Stimulated activated effector memory CD8-positive, alpha-beta T cell treated with anti-CD3 and anti-CD28 coated beads, Interleukin-12 subunit alpha, Interleukin-12 subunit beta, amount 100 ng/mL, for 72 hours (primary cell): ENCODE results near the gene TINAG.

Experiments used
- ATAC-seq: fragments of 150-1000 bp; cut with Tn5 transposase; 2 replicates; pipeline ENCODE4 v1.10.0; 2021
- DNase-seq, 2 donors: peaks; one replicate each; pipeline ENCODE4 v3.0.0; 2021 to 2022; ENCODE audit warnings: low spot score in 2 of 2
- H3K27ac Mint-ChIP-seq: one replicate; pipeline ENCODE4 v1.8.0; 2022; ENCODE audit warnings: mild to moderate bottlenecking, mixed read lengths
- H3K36me3 Mint-ChIP-seq: one replicate; pipeline ENCODE4 v1.8.0; 2022; ENCODE audit warnings: mild to moderate bottlenecking, mixed read lengths
- H3K4me1 Mint-ChIP-seq: one replicate; pipeline ENCODE4 v1.8.0; 2022; ENCODE audit warnings: mixed read lengths
- H3K4me3 Mint-ChIP-seq: one replicate; pipeline ENCODE4 v1.8.0; 2022; ENCODE audit warnings: mild to moderate bottlenecking, mixed read lengths
- H3K9me3 Mint-ChIP-seq: one replicate; pipeline ENCODE4 v1.8.0; 2022; ENCODE audit warnings: mixed read lengths

TINAG gene

GRCh38 chr6:54308289-54308985 lies at the start of gene TINAG:
TSS of gene TINAG (plus strand) at chr6:54308441. CDS start at chr6:54308551, 110 bp downstream.
- DNase-seq = no peak
- Mint-ChIP-seq H3K27ac (no peak within 1 kb of the TSS), H3K4me3 (no peak within 1 kb of the TSS), H3K36me3 (no peaks in the 10 kb centered on the region), H3K4me1 (no peaks in the 10 kb centered on the region), H3K9me3 (peaks cover 14% of the 10 kb centered on the region)
- ATAC-seq = no peak

GRCh38 chr6:54260025-54260424 lies 48.2 kb upstream of the TINAG start:
- Mint-ChIP-seq H3K9me3 (peaks cover 4% of the 10 kb centered on the region), H3K4me1 (no peaks in the 10 kb centered on the region), H3K4me3 (no peak overlapping the region), H3K27ac (no peak overlapping the region), H3K36me3 (no peaks in the 10 kb centered on the region)
- DNase-seq (no peak), ATAC-seq (no peak)

- H3K27ac Mint-ChIP-seq = no peak overlapping the region
- H3K4me1 Mint-ChIP-seq = no peaks in the 10 kb centered on the region
- H3K4me3 Mint-ChIP-seq = no peak overlapping the region
- ATAC-seq (no peak), DNase-seq (no peak)
- H3K36me3 Mint-ChIP-seq = no peaks in the 10 kb centered on the region
- H3K9me3 Mint-ChIP-seq = peaks cover 3% of the 10 kb centered on the region
These were observed 45.7 kb upstream of the TINAG start for GRCh38 chr6:54262499-54262898.

GRCh38 chr6:54262971-54263370 lies 45.3 kb upstream of the TINAG start:
- H3K9me3 Mint-ChIP-seq = peaks cover 3% of the 10 kb centered on the region
- DNase-seq = no peak
- no peak overlapping the region for H3K27ac Mint-ChIP-seq
- H3K4me3 Mint-ChIP-seq = no peak overlapping the region
- no peak for ATAC-seq
- no peaks in the 10 kb centered on the region for H3K36me3 Mint-ChIP-seq
- H3K4me1 Mint-ChIP-seq = no peaks in the 10 kb centered on the region

- H3K36me3 Mint-ChIP-seq = no peaks in the 10 kb centered on the region
- no peaks in the 10 kb centered on the region for H3K4me1 Mint-ChIP-seq
- peaks cover 6% of the 10 kb centered on the region for H3K9me3 Mint-ChIP-seq
- H3K27ac Mint-ChIP-seq = no peak overlapping the region
- H3K4me3 Mint-ChIP-seq = no peak overlapping the region
- DNase-seq (no peak), ATAC-seq (no peak)
These were observed 43.5 kb upstream of the TINAG start for GRCh38 chr6:54264581-54265272.

GRCh38 chr6:54266400-54266923 lies 41.8 kb upstream of the TINAG start:
- Mint-ChIP-seq H3K4me3 (no peak overlapping the region), H3K36me3 (no peaks in the 10 kb centered on the region), H3K27ac (no peak overlapping the region), H3K9me3 (peaks cover 5% of the 10 kb centered on the region), H3K4me1 (no peaks in the 10 kb centered on the region)
- ATAC-seq = no peak
- DNase-seq = no peak

GRCh38 chr6:54267798-54268197 lies 40.4 kb upstream of the TINAG start:
- no peak for ATAC-seq
- no peaks in the 10 kb centered on the region for H3K4me1 Mint-ChIP-seq
- H3K36me3 Mint-ChIP-seq = no peaks in the 10 kb centered on the region
- peaks cover 7% of the 10 kb centered on the region for H3K9me3 Mint-ChIP-seq
- H3K4me3 Mint-ChIP-seq = no peak overlapping the region
- no peak overlapping the region for H3K27ac Mint-ChIP-seq
- no peak for DNase-seq

- ATAC-seq (no peak), DNase-seq (no peak)
- Mint-ChIP-seq H3K4me3 (no peak overlapping the region), H3K36me3 (no peaks in the 10 kb centered on the region), H3K27ac (no peak overlapping the region), H3K9me3 (peaks cover 17% of the 10 kb centered on the region), H3K4me1 (no peaks in the 10 kb centered on the region)
These were observed 34.9 kb upstream of the TINAG start for GRCh38 chr6:54273214-54273820.

- DNase-seq = no peak
- Mint-ChIP-seq H3K4me1 (no peaks in the 10 kb centered on the region), H3K27ac (no peak overlapping the region), H3K9me3 (peaks cover 14% of the 10 kb centered on the region), H3K4me3 (no peak overlapping the region), H3K36me3 (no peaks in the 10 kb centered on the region)
- ATAC-seq = no peak
These were observed 33.9 kb upstream of the TINAG start for GRCh38 chr6:54274383-54274782.

- no peak overlapping the region for H3K4me3 Mint-ChIP-seq
- H3K4me1 Mint-ChIP-seq = no peaks in the 10 kb centered on the region
- no peaks in the 10 kb centered on the region for H3K36me3 Mint-ChIP-seq
- ATAC-seq = no peak
- H3K9me3 Mint-ChIP-seq = peaks cover 14% of the 10 kb centered on the region
- no peak overlapping the region for H3K27ac Mint-ChIP-seq
- no peak for DNase-seq
These were observed 26.1 kb upstream of the TINAG start for GRCh38 chr6:54282186-54282585.

GRCh38 chr6:54284161-54284860 lies 23.9 kb upstream of the TINAG start:
- DNase-seq (no peak), ATAC-seq (no peak)
- Mint-ChIP-seq H3K4me3 (no peak overlapping the region), H3K9me3 (peaks cover 15% of the 10 kb centered on the region), H3K4me1 (no peaks in the 10 kb centered on the region), H3K36me3 (no peaks in the 10 kb centered on the region), H3K27ac (no peak overlapping the region)

- H3K4me1 Mint-ChIP-seq = no peaks in the 10 kb centered on the region
- ATAC-seq = no peak
- no peak overlapping the region for H3K27ac Mint-ChIP-seq
- H3K4me3 Mint-ChIP-seq = no peak overlapping the region
- H3K9me3 Mint-ChIP-seq = peaks cover 15% of the 10 kb centered on the region
- no peaks in the 10 kb centered on the region for H3K36me3 Mint-ChIP-seq
- no peak for DNase-seq
These were observed 22.6 kb upstream of the TINAG start for GRCh38 chr6:54285595-54285994.

GRCh38 chr6:54286141-54286540 lies 22.1 kb upstream of the TINAG start:
- no peak for ATAC-seq
- Mint-ChIP-seq H3K36me3 (no peaks in the 10 kb centered on the region), H3K4me3 (no peak overlapping the region), H3K4me1 (no peaks in the 10 kb centered on the region), H3K9me3 (peaks cover 15% of the 10 kb centered on the region), H3K27ac (no peak overlapping the region)
- no peak for DNase-seq

GRCh38 chr6:54288474-54288873 lies 19.8 kb upstream of the TINAG start:
- ATAC-seq (no peak), DNase-seq (no peak)
- Mint-ChIP-seq H3K4me1 (no peaks in the 10 kb centered on the region), H3K4me3 (no peak overlapping the region), H3K36me3 (no peaks in the 10 kb centered on the region), H3K9me3 (peaks cover 15% of the 10 kb centered on the region), H3K27ac (no peak overlapping the region)

- Mint-ChIP-seq H3K4me3 (no peak overlapping the region), H3K9me3 (peaks cover 15% of the 10 kb centered on the region), H3K4me1 (no peaks in the 10 kb centered on the region), H3K36me3 (no peaks in the 10 kb centered on the region), H3K27ac (no peak overlapping the region)
- DNase-seq (no peak), ATAC-seq (no peak)
These were observed 18.8 kb upstream of the TINAG start for GRCh38 chr6:54289426-54289825.
